IMR-90 (cell line): Measurements from ENCODE around the gene NXPH1. TPM values are rescaled to one million over a fixed set of nuclear protein-coding genes. Genes with fewer than 3 reads are reported as not detected.

Experiments
- ATAC-seq: fragments of 200-7000 bp; cut with Tn5 transposase; 2 replicates; pipeline ENCODE4 v1.9.1; 2020; ENCODE audit warnings: low read depth, mild to moderate bottlenecking, moderate library complexity
- BruUV-seq: library from RNA; stranded (reverse); fragments of 400-500 nt; replicated peaks from 2 replicates; lab custom pipeline; 2021; lab: Mats Ljungman, UMichigan
- CTCF ChIA-PET: fragments of 300-600 bp; formaldehyde crosslinking; extraction: SDS; loops from one replicate; lab custom pipeline; 2021; ENCODE audit warnings: antibody characterized with exemption; lab: Yijun Ruan, JAX
- POLR2A ChIA-PET: fragments of 300-600 bp; sonication (Branson Sonifier 250); formaldehyde crosslinking; loops from one replicate; lab custom pipeline; 2022; ENCODE audit warnings: antibody characterized with exemption; ENCODE audit not compliant: unreplicated experiment; lab: Charles Lee
- DNase-seq: peaks from one replicate; pipeline ENCODE4 v3.0.0; 2013
- H2AFZ ChIP-seq: replicated peaks from 2 replicates; pipeline ENCODE3; 2013; ENCODE audit warnings: low read length, mild to moderate bottlenecking; ENCODE audit not compliant: poor library complexity
- H2AK5ac ChIP-seq: 2 replicates; pipeline ENCODE4 v1.6.1; 2013; ENCODE audit warnings: low read depth, low read length, inconsistent platforms
- H2AK9ac ChIP-seq: replicated peaks from 2 replicates; pipeline ENCODE3; 2013; ENCODE audit warnings: mild to moderate bottlenecking, low read depth, low read length, moderate library complexity; ENCODE audit not compliant: poor library complexity
- H2BK120ac ChIP-seq: 2 replicates; pipeline ENCODE4 v1.6.1; 2013; ENCODE audit warnings: low read depth, low read length, inconsistent platforms
- H2BK15ac ChIP-seq: 3 replicates; pipeline ENCODE4 v1.6.1; 2013; ENCODE audit warnings: low read depth, low read length, inconsistent platforms
- H2BK20ac ChIP-seq: 2 replicates; pipeline ENCODE4 v1.6.1; 2013; ENCODE audit warnings: low read depth, mild to moderate bottlenecking, inconsistent platforms, low read length, moderate library complexity
- H2BK5ac ChIP-seq: 2 replicates; pipeline ENCODE4 v1.6.1; 2013; ENCODE audit warnings: mild to moderate bottlenecking, low read depth, low read length, inconsistent platforms; ENCODE audit not compliant: poor library complexity, severe bottlenecking
- H3K14ac ChIP-seq: replicated peaks from 2 replicates; pipeline ENCODE4 v1.6.1; 2013; ENCODE audit warnings: low read depth, low read length, inconsistent platforms
- H3K18ac ChIP-seq: 2 replicates; pipeline ENCODE4 v1.6.1; 2013; ENCODE audit warnings: low read depth, low read length, control low read depth
- H3K23ac ChIP-seq: 2 replicates; pipeline ENCODE4 v1.6.1; 2013; ENCODE audit warnings: low read depth, low read length, inconsistent platforms
- H3K27ac ChIP-seq: 2 replicates; pipeline ENCODE4 v1.5.1; 2013; ENCODE audit warnings: mild to moderate bottlenecking, control low read depth, low read length; ENCODE audit not compliant: insufficient read depth
- H3K27me3 ChIP-seq: 2 replicates; pipeline ENCODE4 v1.6.1; 2013; ENCODE audit warnings: low read length; ENCODE audit not compliant: control insufficient read depth, insufficient read depth
- H3K36me3 ChIP-seq: 2 replicates; pipeline ENCODE4 v1.6.1; 2013; ENCODE audit warnings: low read length, mixed read lengths; ENCODE audit not compliant: control insufficient read depth, insufficient read depth
- H3K4ac ChIP-seq: 2 replicates; pipeline ENCODE4 v1.6.1; 2013; ENCODE audit warnings: low read depth, low read length, inconsistent platforms
- H3K4me1 ChIP-seq: 2 replicates; pipeline ENCODE4 v1.6.1; 2013; ENCODE audit warnings: low read length, mixed read lengths; ENCODE audit not compliant: control insufficient read depth, insufficient read depth
- H3K4me2 ChIP-seq: 2 replicates; pipeline ENCODE4 v1.6.1; 2013; ENCODE audit warnings: low read depth, mild to moderate bottlenecking, control low read depth, low read length, moderate library complexity
- H3K4me3 ChIP-seq: 2 replicates; pipeline ENCODE4 v1.5.1; 2013; ENCODE audit warnings: low read depth, mild to moderate bottlenecking, control low read depth, low read length, moderate library complexity; ENCODE audit not compliant: insufficient read depth
- H3K56ac ChIP-seq: 2 replicates; pipeline ENCODE4 v1.6.1; 2013; ENCODE audit warnings: low read length, inconsistent platforms; ENCODE audit not compliant: insufficient read depth; ENCODE audit errors: extremely low read depth
- H3K79me1 ChIP-seq, 2 experiments: 2 replicates each; pipeline ENCODE4 v1.6.1; 2013; ENCODE audit warnings: low read length in 2 of 2, inconsistent platforms in 1 of 2, low read depth in 1 of 2
- H3K9ac ChIP-seq: 2 replicates; pipeline ENCODE4 v1.6.1; 2013; ENCODE audit warnings: low read depth, low read length, control low read depth
- H3K9me1 ChIP-seq: 2 replicates; pipeline ENCODE4 v1.6.1; 2013; ENCODE audit warnings: low read length, inconsistent platforms; ENCODE audit not compliant: insufficient read depth
- H3K9me3 ChIP-seq: 2 replicates; pipeline ENCODE4 v1.6.1; 2013; ENCODE audit warnings: low read length; ENCODE audit not compliant: control insufficient read depth, insufficient read depth
- H4K20me1 ChIP-seq: 2 replicates; pipeline ENCODE4 v1.6.1; 2013; ENCODE audit warnings: low read length, inconsistent platforms; ENCODE audit not compliant: insufficient read depth
- H4K5ac ChIP-seq: 2 replicates; pipeline ENCODE4 v1.6.1; 2013; ENCODE audit warnings: mild to moderate bottlenecking, low read depth, low read length, control low read depth
- H4K8ac ChIP-seq, 2 experiments: 2 replicates each; pipeline ENCODE4 v1.6.1; 2013; ENCODE audit warnings: low read depth in 2 of 2, low read length in 2 of 2, control low read depth in 1 of 2, inconsistent platforms in 1 of 2
- H4K91ac ChIP-seq: 2 replicates; pipeline ENCODE4 v1.6.1; 2013; ENCODE audit warnings: low read depth, low read length, inconsistent platforms; ENCODE audit not compliant: insufficient read depth
- CHD1 ChIP-seq: IDR thresholded peaks from 2 replicates; pipeline ENCODE4 v1.6.1; 2012; ENCODE audit warnings: low read depth, low read length, improper control_type of control experiment
- CTCF ChIP-seq: conservative IDR thresholded peaks from 2 replicates; pipeline ENCODE4 v1.5.1; 2012; ENCODE audit warnings: mild to moderate bottlenecking, low read depth, low read length, improper control_type of control experiment
- WGBS, 2 experiments: methylation state at CpG; one replicate each; pipeline versions ENCODE4 v1.1.5 to v1.1.7; 2013; ENCODE audit warnings: missing lambda C conversion rate in 2 of 2; ENCODE audit not compliant: insufficient read length in 1 of 2; ENCODE audit errors: extremely low coverage in 2 of 2; 5-methylcytosine and 5-hydroxymethylcytosine counted together
- dilution Hi-C: fragments of 300-500 bp; cut with HindIII; formaldehyde crosslinking; loops from one replicate; pipeline ENCODE4 v1.14.3; 2018; ENCODE audit warnings: low sequenced_read_pairs; ENCODE audit not compliant: unreplicated experiment
- in situ Hi-C: fragments of 300-500 bp; cut with MboI; formaldehyde crosslinking; loops from 3 replicates; pipeline ENCODE4 v1.14.3; 2019; ENCODE audit warnings: low sequenced_read_pairs, inconsistent platforms, mixed read lengths
- intact Hi-C: fragments of 100-400 bp; cut with micrococcal nuclease; formaldehyde crosslinking; loops from 2 replicates; pipeline ENCODE4 v1.10.0; 2022
- polyA plus RNA-seq, 3 experiments: library from polyadenylated mRNA; depleted of rRNA; stranded (reverse); fragments of >200 nt; gene quantifications; 2 replicates each; pipeline ENCODE4 v1.2.3, GENCODE V29; 2012; ENCODE audit warnings: low replicate concordance in 1 of 3
- total RNA-seq: library from RNA; depleted of rRNA; stranded (reverse); fragments of >200 nt; gene quantifications from 2 replicates; pipeline ENCODE4 v1.2.3, GENCODE V29; 2012

Gene NXPH1
- total and polyA plus RNA-seq, 2 of the 4 experiments (the other 2 are of a cell fraction): not detected

DNA sequence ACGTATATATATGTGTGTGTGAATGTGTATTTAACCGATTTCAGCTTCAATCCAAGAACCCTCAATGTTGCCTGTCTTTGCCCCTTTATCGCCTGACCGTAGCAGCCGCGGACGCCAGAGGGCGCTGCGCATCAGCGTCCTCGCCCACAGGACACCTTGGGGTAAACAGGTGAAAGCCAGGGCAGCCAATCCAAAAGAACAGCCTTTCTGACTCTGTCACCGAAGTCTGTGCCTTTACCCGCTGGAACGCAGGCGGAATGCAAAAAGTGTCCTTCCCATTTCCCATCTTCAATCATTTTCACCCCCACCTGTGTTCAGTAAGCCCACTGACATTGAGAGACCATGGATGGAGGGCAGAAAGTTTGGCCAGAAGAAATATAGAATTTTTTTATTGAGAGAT lies 3.6 kb downstream of the NXPH1 start:
- ChIA-PET CTCF (no interaction called here), POLR2A (no interaction called here)
- intact Hi-C loops (no loop called here), dilution Hi-C loops (no loop called here), in situ Hi-C loops (no loop called here)
- Histone ChIP-seq H2AFZ (no peak overlapping the region), H3K4ac (no peak overlapping the region), H2AK9ac (no peak overlapping the region), H2BK120ac (no peak overlapping the region), H3K56ac (no peak overlapping the region), H3K4me2 (no peak overlapping the region), H4K20me1 (no peaks in the 10 kb centered on the region; the same call in 1 of the 2 replicates), H3K14ac (no peak overlapping the region), H2AK5ac (no peak overlapping the region), H3K9me1 (no peaks in the 10 kb centered on the region), H4K91ac (no peak overlapping the region), H3K27me3 (peaks cover 1% of the 10 kb centered on the region; the same call in 1 of the 2 replicates), H4K8ac (no peak overlapping the region), H4K5ac (no peak overlapping the region), H2BK15ac (no peak overlapping the region), H3K36me3 (no peaks in the 10 kb centered on the region), H2BK20ac (no peak overlapping the region), H3K4me1 (no peaks in the 10 kb centered on the region), H3K4me3 (no peak overlapping the region), H2BK5ac (no peak overlapping the region), H3K18ac (no peak overlapping the region), H3K9ac (no peak overlapping the region), H3K79me1 (no peaks in the 10 kb centered on the region), H3K9me3 (peaks cover 14% of the 10 kb centered on the region), H3K27ac (no peak overlapping the region), H3K23ac (no peak overlapping the region)
- BruUV-seq: no TSS peak
- no CpG with 5 or more reads among the region's 15 CpGs for WGBS, 2 experiments
- TF ChIP-seq CHD1: no peak
- peak; percentile 23; the same call in 1 of the 2 replicates for TF ChIP-seq CTCF
- no peak for ATAC-seq
- DNase-seq: no peak
